GDM1 (cell line): ENCODE results near the gene STYX.
"Not testable (repeated sequence)": the region's sequence is repeated elsewhere in the genome, so short reads cannot be mapped to it uniquely, and the experiment has no call there.

ENCODE experiments used
- DNase-seq: peaks from one replicate; lab custom pipeline; 2025; lab: John Stamatoyannopoulos, UW

The STYX gene

DNA sequence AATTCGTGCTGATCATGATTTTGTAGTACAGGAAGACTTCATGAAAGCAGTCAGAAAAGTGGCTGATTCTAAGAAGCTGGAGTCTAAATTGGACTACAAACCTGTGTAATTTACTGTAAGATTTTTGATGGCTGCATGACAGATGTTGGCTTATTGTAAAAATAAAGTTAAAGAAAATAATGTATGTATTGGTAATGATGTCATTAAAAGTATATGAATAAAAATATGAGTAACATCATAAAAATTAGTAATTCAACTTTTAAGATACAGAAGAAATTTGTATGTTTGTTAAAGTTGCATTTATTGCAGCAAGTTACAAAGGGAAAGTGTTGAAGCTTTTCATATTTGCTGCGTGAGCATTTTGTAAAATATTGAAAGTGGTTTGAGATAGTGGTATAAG, 2.5 kb upstream of the STYX start:
- DNase-seq, result not testable (repeated sequence)

DNA sequence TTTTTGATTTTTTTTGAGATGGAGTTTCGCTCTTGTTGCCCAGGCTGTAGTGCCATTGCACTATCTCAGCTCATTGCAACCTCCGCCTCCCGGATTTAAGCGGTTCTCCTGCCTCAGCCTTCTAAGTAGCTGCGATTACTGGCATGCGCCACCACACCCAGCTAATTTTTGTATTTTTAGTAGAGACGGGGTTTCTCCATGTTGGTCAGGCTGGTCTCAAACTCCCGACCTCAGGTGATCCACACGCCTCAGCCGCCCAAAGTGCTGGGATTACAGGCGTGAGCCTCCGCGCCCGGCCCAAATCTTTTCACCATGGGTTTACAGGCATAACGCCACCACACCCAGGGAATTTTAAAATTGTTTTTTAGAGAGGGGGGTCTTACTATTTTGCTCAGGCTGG, 931 bp upstream of the STYX start:
- not testable (repeated sequence) for DNase-seq

DNA sequence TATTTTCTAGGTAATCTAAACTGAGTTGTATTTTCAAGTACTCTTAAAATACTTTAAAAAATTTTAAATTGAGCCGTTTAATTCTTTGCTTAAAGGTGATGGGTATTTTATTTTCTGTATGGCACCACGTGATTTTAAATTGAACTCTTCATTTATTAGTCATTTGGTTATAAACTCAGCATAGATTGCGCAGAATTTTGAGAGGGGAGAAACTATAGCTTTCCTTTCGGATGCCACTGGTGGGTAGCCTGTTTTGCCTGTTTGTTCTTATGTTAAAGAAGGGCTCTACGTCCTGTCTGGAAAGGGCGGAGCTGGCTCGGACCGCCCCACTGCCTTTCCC, 411 bp upstream of the STYX start:
- no peak for DNase-seq

DNA sequence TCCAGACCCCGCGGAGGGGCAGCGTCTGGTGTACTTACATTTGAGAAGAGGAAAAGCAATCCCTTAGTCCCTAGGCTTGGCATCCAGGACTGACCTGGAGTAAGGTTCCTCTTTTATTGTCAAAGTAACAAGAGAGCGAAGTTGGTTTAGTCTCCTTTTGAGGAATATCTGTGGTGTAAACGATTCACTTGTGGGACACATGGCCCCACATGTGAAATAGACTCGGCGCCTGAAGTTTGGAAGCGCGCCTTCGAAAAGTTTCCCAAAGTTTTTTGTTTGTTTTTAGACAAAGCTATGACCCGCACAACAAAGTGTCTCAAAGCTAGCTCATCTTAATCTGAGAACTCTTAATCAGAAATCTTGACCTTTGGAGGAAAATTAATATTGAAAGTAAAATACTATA, 744 bp downstream of the STYX start:
- no peak for DNase-seq

DNA sequence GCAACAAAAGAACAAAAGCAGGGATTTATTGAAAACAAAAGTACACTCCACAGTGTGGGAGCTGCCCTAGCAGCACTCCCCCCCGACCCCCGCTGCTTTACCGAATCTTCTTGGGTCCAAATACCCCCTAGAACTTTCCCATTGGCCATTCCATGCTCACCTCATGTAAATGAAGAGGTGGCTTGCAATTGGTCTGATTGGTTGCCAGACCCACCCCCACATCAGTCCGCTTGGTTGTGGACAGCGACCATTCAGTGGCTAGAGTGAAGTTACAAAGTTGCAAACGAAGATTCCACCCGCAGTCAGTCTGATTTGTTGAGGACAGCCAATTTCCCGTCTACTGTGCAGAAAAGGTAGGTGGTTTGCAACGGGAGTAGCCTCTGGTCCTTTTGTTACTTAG, 3.9 kb downstream of the STYX start:
- DNase-seq, result no peak

DNA sequence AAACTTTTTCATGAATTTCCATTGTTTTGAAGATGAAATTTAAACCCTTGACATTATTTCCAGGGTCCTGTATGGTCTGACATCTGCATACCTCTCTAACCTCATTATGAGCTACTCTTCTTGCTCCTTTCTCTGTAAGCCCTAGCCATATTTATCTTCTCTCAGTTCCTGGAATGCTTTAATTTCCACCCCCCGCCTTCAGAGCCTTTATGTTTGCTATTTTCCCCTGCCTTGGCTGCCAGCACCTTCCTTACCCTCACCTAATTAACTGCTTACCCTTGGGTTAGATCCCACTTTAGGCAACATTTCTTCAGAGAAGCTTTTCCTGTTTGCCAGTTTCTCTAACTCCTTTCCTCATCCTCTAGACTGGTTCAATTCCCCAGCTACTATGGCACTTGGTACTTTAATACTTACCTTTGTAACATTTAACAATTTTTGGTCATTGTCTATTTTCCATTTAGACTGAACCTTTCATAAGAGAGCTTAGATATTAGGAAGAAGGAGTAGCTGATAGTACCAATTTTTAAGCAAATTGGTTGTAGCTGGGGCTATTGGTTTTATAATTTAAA, 6.0 kb downstream of the STYX start:
- DNase-seq, result no peak

DNA sequence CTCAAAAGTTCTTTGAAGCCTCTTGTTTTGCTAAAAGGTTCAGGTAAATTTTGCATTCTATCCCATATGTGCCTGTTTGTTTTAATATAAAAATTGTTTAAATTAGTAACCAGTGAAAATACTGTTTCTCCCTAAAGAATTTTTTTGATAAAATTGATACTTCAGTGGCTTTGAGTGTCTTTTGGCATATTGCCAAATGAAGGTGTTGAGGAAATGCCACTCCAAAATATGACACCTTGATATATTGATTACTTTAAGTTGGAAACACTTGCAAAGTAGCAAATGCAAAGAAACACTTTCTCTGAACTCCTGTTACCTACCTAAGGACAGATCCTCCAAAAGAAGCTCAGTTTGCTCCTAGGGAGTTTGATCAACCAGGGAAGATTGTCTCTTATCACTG, 8.4 kb downstream of the STYX start:
- DNase-seq, result no peak

DNA sequence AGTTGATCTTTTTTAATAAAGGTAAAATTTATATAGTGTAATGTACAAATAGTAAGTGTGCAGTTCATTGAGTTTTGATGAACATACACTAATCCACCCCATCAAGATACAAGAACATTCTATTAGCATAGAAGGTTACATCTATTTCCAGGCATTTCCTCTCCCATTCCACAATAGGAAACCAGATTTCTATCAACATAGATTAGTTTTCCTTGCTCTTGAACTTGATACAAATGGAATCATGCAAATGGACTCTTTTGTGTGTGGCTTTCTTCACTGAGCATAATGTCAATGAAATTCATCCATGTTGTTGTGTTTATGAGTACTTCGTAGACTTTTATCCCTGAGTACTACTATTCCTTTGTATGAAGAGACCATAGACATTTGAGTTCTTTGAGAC, 10.8 kb downstream of the STYX start:
- no peak for DNase-seq

DNA sequence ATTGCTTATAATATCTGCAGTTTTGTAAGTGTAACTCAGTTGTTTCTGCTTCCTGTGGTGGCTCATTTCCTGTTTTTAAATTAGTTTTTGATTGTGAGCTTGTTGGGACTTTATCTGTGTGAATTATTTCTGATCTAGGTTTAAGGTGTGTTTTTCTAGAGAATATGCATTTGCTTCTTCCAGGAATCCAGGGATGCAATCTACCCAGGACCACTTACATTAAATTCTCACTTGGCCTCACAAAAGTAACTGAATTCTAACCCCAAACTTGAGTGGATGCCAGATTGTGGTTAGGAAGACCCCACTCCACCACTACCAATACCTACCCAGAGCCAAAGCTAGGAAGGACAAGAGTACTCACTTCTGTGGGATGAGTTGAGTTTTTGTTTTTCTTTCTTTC, 11.9 kb downstream of the STYX start:
- no peak for DNase-seq

DNA sequence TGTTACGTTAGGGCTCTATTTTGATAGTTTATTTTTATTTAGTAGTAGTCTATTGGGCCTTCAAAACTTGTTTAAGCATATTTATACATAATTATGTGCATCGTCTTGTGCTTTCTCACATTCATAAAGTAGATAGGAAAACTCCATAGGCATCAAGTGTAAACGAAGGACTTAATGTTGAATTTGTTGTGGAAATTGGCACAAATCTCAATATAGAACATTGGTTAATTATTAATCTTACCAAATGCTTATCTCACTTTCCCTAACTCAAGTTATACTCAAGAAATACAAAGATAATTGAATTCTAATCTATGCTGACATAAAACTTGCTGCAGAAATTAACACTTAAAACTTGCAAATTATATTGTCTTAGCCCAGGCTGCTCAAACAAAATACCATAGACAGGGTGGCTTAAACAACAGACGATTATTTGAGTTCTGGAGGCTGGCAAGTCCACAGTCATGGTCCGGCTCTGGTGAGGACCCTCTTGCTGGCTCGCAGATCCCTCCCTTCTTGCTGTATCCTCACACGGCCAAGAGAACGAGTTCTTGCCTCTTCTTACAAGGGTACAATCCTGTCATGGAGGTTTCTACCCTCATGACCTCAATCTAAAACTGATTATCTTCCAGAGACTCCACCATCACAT, 18.8 kb downstream of the STYX start:
- DNase-seq, result no peak

DNA sequence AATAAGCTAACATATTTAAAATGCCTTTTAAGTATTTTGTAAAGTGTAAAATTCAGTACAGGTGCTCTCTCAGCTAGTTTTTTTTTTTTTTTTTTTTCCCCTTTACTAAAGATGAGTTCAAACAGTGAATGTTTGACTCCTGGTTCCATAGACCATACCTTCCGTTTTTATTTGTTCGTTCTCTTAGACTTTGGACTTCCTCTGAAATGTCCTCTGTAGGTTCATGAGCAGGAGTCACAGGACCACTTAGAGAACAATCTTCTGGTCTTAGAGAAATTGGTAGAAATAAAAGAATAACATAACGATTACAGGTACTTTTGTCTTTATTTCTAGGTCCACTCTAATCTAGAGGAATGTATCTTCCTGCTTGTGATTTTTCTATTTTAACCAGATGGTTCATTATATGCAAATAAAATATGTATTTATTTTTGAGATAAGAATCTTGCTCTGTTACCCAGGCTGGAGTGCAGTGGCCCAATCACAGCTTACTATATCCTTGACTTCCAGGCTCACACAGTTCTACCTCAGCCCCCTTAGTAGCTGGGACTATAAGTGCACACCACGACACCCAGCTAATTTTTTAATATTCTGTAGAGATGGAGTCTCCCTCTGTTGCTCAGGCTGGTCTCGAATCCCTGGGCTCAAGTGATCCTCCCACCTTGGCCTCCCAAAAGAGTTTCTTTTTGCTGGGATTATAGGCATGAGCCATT, 25.8 kb downstream of the STYX start:
- DNase-seq, result no peak

DNA sequence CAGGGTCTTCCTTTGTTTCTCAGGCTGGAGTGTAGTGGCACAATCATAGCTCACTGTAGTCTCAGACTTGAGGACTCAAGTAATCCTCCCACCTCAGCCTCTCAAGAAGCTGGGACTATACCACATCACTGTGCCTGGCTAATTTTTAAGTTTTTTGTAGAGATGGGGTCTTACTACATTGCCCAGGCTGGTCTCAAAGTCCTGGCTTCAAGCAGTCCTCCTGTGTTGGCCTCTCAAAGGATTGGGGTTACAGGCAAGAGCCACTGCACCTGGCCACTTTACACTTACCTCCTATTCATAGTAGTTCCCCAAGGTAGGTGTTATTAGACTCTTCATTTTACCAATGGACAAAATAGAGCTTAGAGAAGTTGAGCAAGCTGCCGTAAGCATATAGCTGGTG, 29.2 kb downstream of the STYX start:
- no peak for DNase-seq

DNA sequence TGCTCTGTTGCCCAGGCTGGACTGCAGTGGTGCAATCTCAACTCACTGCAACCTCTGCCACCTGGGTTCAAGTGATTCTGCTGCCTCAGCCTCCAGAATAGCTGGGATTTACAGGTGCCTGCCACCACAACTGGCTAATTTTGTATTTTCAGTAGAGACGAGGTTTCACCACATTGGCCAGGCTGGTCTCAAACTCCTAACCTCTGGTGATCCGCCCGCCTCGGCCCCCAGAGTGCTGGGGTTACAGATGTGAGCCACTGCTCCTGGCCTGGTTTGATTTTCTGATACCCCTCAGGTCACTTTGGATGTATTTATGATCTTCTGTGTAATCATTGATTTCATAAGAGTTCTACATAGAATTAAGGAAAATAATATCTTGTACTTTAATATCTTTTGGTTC, 33.0 kb downstream of the STYX start:
- not testable (repeated sequence) for DNase-seq

DNA sequence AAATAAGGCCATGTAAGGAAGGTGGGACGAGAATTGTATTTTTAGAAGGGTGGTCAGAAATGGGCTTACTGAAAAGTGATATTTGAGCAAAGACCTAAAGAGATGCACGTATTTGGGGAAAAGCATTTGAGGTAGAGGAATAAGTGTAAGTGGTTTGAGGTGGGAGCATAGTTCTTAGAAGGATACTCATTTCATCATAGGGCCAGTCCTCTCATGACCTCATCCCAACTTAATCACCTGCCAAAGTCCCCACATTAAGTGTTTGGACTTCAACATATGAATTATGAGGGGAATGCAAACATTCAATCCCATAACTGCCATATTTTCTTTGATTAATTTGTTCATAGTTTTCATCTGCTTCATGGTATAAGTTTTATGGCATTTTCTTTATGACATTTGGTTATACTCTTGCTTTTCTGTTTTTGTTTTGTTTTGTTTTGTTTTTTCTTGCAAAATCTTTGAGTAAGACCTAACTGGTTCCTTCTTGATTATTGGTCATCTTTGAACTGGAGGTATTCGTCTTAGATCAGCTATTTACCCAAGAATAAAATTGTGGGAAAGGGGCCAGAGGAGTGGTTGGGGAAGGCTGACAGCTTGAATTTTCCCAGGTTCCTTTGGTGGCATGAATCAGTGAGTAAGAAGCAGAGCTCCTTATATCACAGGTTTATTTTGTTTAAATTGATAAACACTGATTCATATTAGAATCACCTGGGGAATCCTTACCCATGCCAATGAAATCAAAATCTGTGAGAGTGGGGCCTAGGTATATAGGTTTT, 37.3 kb downstream of the STYX start:
- no peak for DNase-seq

DNA sequence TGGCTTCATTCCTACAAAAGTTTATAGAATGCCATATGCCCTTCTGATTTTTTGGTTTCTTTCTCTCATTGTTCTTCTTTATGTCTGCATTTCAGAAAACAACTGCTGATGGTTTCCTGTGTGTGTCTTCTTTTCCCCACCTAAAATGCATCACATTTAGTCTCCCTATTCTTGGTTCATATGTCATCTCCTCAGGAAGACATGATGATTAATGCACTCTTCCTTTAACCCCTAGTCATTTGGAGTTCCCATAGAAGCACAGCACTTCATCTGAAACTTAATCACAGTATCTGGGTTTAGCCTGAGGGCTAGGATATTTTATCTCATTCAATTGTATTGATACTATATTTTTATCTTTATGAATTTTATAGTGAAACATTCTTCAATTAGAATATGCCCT, 39.9 kb downstream of the STYX start:
- DNase-seq, result no peak

DNA sequence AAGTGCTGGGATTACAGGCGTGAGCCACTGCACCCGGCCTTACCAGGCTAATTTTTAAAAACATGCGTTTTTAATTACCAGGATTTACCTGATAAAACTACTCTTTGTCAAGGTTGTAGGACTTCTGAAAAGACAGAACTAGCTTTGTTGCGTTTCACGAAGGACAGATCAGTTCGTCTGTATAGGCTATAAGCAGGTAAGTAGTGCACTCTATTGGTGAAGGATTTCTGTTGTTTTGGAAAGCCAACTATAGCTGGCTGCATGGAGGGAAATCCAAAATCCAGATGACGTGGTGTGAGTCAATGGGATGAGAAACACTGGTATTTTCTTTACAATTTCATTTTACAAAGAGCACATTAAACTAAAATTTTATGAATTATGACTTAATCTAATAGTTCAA, 46.9 kb downstream of the STYX start:
- DNase-seq, result no peak

DNA sequence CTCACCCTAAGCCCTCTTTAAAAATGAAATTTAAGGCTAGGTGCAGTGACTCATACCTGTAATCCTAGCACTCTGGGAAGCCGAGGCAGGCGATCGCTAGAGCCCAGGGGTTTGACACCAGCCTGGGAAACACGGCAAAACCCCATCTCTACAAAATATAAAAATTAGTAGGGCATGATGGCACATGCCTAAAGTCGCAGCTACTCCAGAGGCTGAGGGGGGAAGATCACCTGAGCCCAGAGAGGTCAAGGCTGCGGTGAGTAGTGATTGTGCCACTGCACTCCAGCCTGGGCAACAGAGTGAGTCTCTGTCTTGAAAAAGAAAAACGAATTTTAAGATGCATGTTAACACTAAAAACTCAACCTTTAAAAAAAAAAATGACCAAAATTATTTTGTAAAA, 48.7 kb downstream of the STYX start:
- no peak for DNase-seq

DNA sequence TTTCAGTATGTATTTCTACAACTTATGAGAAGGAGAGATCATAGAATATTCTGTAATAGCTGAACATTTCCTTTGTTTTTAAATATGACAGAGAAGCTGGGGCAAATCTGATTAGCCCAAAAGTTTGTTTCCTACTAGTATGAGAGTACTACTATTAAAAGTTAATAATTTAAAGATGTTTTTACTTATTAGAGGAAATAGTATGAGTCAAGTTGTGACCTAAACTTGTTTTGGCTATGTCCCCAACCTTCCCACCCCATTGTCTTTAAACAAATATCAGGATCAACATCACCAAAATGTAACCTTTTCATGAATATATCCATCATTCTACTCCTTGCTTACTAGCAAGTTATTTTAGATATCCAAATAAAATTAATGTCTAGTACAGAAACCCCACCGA, 50.9 kb downstream of the STYX start:
- no peak for DNase-seq

DNA sequence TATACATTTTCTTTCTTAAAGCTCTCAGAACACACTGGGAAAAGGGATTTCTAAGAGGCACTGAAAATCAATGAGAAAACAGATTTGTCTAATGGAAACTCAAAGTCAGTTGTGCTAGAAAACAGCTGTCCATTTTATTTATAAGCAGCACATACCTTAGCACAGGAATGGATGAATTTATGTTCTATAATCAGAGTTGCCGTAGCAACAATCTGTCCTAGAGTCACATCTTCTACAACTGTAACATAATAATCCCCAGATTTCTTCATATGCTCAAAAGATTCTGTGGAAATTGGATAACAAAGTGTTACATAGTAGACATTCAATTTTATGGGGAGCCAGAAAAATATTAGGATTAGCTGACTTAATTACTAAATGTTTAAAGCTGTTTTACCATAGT, 51.7 kb downstream of the STYX start:
- no peak for DNase-seq

DNA sequence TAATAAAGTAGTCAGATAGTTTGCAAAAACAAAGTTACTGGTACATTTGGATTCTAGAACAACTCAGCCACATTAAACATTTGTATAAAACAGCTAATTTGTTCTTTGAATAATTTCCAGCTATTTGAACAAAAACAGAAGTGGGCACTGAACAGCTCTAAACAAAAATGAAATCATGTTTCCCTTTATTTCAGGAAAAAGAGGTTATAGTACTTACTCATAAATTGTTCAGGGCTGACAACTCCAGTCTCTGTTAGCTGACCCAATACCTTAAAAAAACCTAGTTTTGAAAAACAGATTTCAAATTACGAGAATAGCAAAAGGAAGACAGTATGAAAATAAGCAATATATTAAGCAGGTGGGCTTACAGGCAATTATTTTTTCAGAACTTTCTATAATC, 53.2 kb downstream of the STYX start:
- DNase-seq, result no peak

DNA sequence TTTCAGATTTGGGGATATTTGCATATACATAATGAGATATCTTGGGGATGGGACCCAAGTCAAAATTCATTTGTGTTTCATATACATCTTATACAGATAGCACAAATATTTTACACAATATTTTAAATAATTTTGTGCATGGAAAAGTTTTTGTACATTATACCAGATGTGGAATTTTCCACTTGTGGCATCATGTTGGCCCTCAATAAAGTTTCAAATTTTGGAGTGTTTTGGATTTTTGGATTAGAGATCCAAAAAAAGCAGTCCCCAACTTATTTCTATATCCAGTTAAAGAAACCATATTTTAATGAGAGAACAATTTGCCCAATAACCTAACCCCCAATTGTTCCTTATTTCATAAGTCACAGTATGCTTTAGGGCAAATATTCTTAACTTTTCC, 56.9 kb downstream of the STYX start:
- no peak for DNase-seq

DNA sequence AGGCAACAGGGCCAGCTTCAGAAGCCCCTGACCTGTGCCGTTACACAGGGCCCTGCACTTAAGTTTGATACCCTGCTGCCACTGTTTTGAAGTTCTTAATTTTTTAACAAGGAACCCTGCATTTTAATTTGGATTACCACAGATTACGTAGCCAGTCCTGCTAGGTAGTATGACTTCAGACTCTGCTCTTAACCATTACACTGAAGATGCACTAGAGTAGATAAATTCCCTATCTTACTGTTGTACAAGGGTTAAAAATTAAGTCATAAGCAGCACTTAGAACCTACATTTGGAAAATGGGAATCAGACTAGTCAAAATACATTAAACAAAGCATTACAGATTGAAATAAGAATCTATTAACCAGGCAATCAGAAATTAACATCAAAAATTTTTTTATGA, 59.2 kb downstream of the STYX start:
- no peak for DNase-seq
